ENCODE results near the gene FOXC2.

DNA sequence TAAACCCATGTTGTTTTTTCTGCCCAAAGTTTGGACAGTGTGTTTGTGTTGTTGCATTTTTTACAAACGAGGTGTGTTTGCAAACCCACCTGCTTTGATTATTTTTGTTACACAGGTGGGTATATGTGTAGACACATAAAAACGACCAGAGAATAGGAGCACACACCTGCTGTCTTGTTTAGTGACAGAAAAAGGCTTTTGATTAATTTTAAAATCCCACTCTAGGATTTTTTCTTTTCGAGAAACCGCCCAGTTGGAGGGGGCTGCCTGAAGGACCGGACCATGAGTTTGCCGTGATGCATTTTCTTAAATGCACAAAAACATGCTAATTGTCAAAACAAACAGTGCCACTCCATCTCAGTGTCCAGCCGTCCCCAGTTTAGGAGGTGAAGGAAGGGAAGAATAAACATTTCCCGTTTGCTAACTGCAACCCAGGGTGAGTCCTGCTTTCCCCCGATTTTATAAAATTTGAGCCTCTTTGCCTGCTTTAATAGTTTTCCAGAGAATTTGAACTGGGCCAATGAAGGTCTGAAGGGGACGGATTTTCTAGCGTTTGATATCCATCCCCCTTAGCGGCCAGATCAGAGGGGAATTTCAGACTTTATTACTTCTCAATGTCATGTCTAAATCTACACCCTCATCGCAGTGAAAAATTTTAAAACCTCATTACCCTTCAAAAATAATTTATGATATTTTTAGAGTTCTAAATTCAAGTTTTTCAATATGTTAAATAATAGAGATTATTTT lies 3.2 kb downstream of the FOXC2 start:
- TF ChIP-seq, protein P1, sequence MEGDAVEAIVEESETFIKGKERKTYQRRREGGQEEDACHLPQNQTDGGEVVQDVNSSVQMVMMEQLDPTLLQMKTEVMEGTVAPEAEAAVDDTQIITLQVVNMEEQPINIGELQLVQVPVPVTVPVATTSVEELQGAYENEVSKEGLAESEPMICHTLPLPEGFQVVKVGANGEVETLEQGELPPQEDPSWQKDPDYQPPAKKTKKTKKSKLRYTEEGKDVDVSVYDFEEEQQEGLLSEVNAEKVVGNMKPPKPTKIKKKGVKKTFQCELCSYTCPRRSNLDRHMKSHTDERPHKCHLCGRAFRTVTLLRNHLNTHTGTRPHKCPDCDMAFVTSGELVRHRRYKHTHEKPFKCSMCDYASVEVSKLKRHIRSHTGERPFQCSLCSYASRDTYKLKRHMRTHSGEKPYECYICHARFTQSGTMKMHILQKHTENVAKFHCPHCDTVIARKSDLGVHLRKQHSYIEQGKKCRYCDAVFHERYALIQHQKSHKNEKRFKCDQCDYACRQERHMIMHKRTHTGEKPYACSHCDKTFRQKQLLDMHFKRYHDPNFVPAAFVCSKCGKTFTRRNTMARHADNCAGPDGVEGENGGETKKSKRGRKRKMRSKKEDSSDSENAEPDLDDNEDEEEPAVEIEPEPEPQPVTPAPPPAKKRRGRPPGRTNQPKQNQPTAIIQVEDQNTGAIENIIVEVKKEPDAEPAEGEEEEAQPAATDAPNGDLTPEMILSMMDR (IDR thresholded peaks at IDR 0.05): no peak
- TF ChIP-seq EZH2 (IDR thresholded peaks at IDR 0.05; ENCODE audit: borderline replicate concordance, insufficient read depth, low read depth, low read length, poor library complexity, severe bottlenecking): no peak
